NOMO-1 (cell line): ENCODE results near the gene CFP.
"Not testable (repeated sequence)": the region's sequence is repeated elsewhere in the genome, so short reads cannot be mapped to it uniquely, and the experiment has no call there.

Experiments used
- DNase-seq, 2 experiments: peaks; one replicate each; lab custom pipeline; 2025; ENCODE audit not compliant: unreplicated experiment in 2 of 2; lab: John Stamatoyannopoulos, UW

CFP gene

DNA sequence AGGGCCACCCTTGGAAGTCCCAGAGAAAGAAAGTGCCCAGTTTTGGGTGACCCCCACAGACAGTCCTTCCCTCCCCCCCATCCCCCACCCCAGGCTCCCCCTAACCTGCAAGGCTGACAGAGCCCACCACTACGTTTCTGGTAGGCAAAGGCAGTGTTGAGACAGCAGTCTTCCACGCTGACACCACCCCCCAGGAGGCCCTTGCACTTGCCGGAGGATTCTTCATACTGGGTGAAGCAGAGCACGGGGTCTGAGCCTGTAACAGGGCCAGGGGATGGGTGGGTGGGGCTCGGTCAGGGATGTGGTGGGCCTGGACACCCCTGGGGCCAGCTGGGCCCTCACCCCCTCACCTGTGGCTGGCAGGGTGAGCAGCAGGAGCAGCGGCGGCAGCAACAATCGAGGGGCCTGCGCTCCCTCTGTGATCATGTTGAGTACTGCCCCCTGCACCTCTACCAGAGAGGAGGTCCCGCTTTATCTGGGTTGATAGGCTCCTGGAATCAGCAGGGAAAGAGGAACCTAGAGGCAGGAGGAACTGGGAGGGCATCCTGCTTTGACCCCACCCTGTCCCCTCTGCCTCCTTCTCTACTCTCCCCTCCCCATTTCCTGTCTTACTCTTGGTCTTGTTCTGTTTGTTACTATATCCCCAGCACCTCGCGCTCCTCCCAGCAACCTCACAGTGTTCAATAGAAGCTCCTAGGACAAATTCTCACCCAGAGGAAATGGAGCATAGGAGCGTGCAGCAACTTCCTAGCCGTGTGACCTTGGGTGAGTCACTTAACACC lies at the start of gene CFP:
TSS of gene CFP (minus strand) at position 512 of the 782 bp plus-strand sequence. CDS start at position 426, 86 bp downstream.
- peak; percentile 42 to 54 for DNase-seq

DNA sequence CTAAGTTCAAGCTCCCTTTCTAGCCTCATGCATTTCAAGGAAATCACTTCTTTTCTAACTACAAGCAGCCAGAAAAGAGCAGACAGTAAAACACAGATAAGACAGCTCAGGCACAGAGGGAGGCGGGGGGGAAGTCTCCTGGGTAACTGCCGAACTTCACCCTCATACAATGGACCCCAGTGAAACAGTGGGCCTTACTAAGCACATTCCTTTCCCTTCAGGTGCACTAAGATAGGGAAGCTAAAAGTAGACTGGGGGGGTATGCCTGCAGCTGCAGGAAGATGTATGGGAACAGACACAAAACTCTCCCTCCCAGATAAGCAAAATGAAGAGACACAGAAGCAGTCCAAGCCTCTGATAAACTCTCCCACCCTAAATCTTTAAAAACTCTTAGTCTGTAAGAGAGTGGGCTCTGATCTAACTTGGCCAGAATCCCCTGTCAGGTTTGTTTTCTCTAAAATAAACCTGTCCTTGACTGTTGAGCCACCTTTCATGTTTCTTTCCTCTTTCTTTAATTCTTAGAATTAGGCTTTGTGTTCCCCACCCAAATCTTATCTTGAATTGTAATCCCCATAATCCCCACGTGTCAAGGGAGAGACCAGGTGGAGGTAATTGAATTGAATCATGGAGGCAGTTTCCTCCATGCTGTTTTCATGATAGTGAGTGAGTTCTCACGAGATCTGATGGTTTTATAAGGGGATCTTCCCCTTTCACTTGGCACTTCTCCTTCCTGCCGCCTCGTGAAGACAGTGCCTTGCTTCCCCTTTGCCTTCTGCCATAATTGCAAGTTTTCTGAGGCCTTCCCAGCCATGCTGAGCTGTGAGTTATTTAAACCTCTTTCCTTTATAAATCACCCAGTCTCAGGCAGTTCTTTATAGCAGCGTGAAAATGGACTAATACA lies 46.5 kb upstream of the CFP start:
- DNase-seq = peak in 1 of 2 experiments; percentile 17

DNA sequence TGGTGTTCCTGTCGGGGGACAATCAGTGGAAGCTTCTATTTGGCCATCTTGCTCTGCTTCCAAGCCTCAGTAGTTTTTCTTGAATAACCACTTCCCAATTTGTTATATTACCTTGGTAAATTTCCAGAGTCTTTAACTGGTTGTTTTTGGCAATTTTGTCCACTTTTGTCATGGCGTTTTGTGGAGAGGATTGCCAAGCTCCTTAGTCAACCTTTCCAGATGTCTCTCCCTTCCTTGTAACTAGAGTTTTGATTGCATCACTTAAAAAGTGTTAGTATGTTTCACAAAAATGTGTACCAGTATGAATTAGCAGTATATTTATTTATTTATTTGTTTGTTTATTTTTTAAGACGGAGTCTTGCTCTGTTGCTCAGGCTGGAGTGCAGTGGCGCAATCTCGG lies 45.0 kb upstream of the CFP start:
- no peak for DNase-seq

DNA sequence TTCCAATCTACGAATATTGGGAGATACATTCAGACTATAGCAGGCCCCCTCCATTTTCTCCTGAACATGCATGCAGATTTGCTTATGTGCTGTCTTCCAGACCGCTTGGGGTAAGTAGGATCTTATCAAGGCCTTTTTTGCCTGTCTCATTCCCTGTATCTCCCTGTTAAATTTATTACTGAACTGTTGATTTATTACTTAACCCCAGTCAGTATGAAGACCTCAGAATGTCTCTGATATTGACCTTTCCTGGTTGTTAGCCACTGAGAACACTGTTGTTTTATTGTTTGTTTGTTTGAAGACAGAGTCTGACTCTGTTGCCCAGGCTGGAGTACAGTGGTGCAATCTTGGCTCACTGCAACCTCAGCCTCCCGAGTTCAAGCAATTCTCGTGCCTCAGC lies 36.1 kb upstream of the CFP start:
- not testable (repeated sequence) for DNase-seq

DNA sequence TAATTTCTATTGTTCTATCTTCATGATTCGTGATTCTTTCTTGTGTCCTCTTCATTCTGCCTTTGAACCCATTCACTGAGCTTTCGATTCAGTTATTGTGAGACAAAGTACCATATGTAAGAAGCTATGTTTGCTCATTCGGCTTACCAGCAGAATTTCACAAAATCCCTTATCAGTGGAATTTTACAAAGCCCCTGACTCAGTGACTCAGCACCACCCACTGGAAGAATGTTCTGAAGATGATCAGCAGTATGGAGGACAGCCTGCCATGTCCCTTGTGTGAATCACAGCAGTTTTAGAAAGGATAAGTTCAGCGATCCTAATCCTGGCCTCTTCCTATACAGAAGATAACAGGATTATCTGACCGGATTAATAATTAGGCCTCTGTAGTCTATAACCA lies 35.0 kb upstream of the CFP start:
- DNase-seq = no peak

DNA sequence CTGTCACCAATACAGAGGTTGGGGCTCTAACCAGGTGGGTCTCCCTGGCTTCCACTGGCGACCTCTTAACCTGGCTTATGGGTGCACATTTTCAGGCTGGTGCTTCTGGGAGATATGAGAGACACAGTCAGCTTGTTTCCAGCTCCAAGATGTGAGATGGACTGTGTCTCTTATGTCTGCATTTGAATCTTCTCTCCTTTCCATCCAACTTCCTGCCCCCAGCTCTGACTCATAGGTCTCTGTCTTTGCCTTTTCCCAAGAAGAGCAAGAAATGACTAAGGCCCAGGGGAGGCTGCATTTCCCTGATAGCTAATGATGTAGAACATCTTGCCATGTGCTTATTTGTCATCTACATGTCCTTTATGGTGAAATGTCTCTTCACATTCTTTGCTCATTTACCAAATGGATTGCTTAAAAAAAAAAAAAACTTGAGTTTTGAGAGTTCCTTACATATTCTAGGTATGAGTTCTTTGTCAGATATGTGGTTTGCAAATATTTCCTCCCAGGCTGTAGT lies 32.5 kb upstream of the CFP start:
- DNase-seq = no peak

DNA sequence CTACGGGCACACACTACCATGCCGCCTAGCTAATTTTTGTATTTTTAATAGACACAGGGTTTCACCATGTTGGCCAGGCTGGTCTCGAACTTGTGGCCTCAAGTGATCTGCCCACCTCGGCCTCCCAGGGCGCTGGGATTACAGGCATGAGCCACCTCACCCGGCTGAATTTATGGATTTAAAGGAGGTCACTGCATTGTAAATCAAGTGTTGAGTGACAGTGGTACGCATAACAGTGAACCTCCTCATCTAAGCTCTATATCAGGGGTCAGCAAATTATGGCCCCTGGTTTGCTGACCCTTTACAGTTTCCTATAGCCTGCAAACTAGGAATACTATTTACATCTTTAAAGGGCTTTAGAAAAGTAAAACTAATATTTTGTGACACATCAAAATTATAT lies 31.8 kb upstream of the CFP start:
- DNase-seq = no peak

DNA sequence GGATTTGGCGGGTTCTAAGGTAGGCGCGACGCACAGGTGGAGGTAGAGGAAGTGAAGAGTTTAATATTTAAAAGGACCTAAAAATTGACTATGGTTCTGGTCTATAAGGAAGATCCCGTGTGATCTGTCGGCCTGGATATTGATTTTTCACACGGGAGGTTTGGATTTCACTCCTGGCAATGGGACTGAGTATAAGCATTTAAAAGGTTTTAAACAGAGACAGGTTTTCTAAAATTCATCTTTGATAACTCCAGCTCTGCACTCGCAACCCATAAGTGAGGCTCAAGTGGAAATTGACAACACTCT lies 29.6 kb upstream of the CFP start:
- no peak for DNase-seq

DNA sequence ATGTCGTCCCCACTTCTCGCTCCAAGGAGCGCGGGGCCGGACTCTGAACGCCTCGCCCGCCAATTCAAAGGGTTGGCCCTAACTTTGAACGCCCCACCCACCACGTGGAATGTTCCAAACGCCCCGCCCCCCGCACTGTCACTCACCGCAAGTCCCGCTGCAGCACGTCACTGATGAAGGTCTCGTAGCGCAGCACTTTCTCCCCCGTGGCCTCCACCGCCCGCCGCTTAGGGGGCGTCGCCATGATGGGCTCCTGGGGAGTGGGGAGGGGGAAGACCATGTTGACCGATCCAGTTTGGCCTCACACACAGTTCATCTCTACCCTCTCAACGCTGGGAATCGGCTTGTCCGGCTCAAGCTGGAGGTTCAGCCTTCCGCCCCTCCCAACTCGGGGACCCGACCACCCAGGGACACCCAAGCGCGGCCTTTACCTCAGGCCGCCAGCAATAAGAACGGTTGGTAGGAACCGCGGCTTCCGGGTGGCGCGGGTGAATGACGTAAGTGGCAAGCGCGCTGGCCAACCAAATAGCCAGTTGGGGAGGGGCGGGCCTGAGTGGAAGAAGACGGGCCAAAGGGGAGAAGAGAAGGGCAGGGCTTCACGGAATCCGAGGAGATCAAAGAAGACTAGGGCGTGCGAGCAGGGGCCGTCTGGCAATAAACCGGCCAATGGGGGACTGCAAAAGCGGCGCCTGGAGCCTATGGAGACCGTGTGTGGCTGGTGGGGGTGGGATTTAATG lies 29.1 kb upstream of the CFP start, which contains the start of gene UXT:
TSS of gene UXT (minus strand) at position 497 of the 737 bp plus-strand sequence. CDS start at position 244, 253 bp downstream.
- DNase-seq = peak; percentile 82 to 85

DNA sequence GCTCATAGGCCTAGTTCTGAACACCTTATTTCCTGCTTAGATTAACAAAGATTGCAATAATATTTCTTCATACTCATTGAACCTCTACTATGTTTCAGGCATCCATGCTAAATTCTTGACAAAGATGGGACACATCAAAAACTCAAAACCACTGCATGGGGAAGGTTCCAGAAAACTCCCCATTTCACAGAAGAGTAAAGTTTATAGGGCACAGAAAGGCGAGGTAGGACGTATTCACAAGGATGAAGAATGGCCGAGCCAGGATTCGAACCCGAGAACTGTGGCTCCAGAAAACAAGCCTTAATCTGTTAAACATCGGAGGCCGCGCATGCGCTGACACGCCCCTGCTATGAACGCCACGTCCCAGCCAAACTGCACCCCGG lies 28.6 kb upstream of the CFP start:
- no peak for DNase-seq

DNA sequence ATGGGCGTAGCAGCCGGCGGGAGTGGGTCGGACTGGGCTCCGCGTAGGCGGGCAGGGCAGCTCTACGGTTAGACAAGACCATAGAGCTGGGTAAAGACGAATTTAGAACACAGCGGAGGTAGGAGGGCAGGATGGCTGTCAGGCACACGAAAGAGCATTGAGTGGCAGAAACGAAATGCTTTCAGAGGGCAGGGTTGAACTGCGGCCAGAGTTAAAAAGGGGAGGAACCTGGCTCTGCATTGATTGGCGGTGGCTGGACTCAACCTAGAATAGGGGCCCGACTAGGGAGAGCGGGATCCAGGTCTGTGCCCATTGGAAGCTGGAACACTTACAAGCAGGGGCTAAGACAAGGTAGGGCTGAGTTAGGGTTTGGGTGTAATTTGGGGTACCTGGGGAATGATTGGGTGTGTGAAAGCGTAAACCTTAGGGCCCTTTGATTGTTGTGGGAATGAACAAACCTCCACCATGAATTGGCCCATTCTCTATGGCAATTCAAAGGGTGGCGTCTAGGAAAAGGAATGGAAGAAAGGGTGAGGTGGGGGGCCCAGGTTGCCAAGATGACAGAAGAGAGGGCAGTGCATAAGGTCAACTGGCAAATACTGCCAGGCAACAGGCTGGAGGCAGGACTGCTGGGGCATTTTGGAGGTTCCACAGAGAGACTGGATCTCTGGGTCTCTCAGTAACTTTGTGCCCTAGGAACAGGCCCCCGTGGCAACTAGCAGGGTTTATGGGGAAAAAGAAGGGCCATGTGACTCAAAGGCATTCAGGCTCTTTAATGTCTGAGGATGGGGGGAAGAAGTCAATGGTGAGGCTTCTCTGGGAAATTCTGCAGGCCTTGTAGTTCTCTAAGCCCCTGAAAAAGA lies 21.5 kb upstream of the CFP start:
- no peak for DNase-seq

DNA sequence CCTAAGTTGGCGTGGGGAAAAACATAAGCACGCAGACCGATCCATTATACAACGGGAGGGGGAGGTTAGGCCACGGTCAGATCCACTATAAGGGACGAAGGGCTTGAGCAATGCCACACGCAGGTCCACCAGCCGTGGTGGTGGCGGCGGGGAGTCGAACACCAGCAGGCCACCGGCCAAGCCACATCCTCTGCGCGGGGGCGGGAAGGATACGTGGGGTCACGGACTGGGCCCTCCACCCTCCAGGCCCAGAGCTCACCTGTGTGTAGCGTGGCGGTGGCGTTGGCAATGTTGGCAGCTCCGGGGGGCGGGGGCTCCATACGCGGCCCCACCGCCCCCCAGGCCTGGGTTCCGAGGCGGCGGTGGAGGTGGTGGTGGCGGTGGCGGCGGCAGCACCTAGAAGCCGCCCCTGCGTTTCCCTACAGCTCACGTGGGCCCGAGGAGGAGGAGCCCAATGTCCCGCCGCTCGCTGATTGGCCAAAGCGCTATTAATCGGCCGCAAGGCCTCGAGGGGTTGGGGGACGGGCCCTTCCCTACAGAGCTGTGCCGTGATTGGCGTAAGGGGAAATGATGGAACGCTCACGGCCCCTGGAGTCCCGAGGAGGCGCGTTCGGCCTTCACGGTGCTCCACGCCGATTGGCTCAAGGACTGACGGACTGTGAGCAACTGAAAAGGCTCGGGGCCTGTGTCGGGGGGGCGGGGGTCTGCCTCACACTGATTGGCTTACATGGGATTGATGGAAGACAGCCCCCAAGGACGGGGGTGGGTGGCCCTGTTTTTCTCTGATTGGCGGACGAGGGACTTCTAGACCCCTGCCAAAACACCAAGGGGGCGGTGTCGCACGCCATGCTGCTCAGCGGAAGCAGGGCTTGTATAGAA lies 20.7 kb upstream of the CFP start, which contains the start of gene ELK1:
TSS of gene ELK1 (minus strand) at position 400 of the 879 bp plus-strand sequence. CDS start 9,122 bp downstream, outside the sequence.
- peak; percentile 87 to 92 for DNase-seq

DNA sequence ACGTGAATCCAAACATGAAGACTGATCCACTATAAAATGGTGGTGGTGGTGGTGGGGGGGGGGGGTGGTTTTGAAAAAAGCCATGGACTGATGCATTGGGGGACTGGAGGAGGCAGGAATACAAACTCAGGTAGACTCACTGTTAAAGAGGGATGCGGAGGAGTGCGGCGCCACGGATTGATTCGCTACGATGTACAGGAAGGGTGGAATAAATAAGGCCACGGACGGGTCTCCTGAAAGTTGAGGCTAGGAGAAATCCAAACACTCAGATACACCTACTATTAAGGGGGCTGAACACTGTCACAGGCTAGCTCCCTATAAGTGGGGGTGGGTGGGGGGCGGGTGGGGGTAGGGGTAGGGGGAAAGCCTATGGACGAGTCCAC lies 20.0 kb upstream of the CFP start:
- no peak for DNase-seq

DNA sequence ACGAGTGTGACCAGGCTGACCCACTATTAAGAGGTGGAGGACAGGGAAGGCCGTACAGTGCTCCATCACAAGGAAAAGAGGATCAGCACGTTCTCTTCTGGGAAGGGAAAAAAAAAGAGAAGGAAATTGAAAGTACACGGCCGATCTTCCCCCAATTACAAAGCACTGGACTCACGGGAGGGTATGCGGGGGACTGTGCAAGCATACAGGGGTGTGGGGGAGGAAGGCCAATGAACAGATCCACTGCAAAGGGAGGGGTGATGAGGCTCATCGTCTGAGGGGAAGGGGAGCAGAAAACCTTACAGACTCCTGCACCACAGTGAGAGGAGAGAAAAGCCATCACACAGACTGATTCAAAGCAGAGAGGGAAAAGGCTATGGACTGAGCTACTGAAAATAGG lies 19.5 kb upstream of the CFP start:
- no peak for DNase-seq

DNA sequence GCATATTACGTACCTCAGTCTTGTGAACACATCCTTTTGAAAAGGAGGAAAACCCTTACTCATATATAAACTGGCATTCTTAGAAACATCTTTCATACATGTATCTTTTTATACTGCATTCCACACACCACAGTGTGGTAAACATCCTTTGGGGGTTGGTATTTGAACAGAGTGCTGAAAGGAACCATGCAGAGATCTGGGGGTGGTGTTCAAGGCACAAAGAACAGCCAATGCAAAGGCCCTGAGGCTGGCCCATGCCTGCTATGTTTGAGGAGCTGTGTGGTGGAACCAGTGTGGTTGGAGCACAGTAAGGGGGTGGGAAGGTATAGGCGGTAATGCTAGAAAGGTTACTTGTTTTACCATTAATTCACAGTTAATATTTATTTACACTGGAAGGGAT lies 18.6 kb upstream of the CFP start:
- DNase-seq = no peak

DNA sequence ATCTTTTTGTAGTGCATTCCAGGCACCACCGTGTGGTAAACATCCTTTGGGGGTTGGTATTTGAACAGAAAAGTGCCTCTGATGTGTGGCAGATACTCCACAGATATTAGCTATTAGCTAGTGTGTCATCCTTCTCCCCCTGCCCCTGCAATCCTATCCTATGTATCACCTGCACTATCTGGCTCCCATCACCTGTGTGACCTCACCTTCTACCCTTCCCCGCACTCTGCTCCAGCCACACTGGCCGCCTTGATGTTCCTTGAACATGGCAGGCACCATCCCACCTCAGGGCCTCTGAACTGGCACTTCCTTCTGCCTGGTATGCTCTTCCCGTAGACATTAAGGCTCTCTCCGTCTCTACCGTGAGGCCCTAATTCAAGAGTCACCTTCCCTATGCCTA lies 16.9 kb upstream of the CFP start:
- no peak for DNase-seq

DNA sequence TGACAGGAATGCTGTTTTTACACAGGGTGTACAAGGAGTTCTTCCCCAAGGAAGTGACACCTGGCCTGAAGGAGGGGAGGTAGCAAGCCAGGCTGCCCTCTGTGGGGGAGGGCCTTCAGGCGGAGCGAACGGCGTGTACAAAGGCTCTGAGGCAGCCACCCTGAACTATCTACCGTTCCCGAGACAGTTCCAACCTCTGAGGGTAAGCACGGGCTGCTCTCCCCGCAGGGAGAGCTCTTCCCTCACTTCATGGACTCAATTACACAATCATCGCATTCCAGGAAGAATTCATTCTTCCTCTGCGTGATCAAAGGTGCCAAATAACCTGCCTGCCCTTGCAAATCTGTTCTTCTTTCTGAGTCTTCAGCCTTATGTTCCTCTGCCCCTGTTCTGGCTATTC lies 15.8 kb upstream of the CFP start:
- no peak for DNase-seq

DNA sequence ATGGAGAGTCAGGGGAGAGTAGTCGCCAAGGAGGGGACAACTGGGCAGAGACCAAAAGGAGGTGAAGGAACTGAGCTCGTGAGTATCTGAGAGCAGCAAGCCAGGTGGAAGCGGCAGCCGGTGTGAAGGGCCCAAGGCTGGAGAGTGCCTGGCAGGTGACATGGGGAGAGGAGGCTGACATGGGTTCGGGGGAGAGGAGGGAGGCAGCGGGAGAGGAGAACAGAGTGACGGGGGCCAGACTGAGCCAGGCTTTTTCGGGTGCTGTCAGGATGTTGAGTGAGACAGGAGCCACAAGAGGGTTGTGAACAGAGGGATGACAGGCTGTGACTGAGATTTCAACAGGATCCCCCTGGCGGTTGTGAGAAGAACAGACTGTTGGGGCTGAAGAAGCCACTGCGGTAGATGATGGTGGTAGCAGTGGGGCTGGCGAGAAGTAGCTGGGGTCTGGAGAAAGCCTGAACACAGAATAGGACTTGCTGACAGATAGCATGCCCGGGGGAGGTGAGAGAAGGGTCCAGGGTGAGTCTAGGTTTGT lies 14.9 kb upstream of the CFP start:
- DNase-seq = no peak

DNA sequence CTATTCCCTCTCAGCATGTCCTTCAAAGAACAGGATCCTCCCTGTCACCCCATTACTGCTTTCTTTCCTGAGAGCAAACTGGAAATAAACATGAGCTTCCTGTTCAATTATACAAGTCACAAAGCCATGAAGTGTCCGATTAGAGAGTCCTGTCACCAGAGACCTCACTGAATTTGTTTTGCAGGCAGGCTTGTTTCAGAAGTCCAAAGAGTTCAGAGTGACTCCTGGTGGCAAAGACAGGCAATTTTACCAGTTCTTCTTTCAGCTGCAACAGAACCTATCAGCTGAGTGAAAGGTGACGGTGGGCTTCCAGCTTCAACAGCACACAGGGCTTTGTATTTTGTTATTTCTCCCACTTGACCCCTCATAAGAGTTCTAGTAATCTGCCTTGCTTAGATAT lies 14.2 kb upstream of the CFP start:
- DNase-seq = peak in 1 of 2 experiments; percentile 28
